Fibroblast of lung (primary cell): Measurements from ENCODE around the gene BLOC1S3.

Experiments used
- EZH2 ChIP-seq: IDR thresholded peaks from 2 replicates; pipeline ENCODE4 v1.5.1; 2012; ENCODE audit warnings: low read length, control low read depth, mild to moderate bottlenecking; ENCODE audit errors: missing control alignments
- TF ChIP-seq, protein P1 (sequence below), 2 donors: IDR thresholded peaks in 1 of 2; conservative IDR thresholded peaks in 1 of 2; 1 replicate in 1 of 2; 2 replicates in 1 of 2; pipeline ENCODE4 v1.5.1; 2011 to 2012; ENCODE audit warnings: low read length in 2 of 2, control low read depth in 1 of 2, inconsistent platforms in 1 of 2, low read depth in 1 of 2, mild to moderate bottlenecking in 1 of 2

DNA sequence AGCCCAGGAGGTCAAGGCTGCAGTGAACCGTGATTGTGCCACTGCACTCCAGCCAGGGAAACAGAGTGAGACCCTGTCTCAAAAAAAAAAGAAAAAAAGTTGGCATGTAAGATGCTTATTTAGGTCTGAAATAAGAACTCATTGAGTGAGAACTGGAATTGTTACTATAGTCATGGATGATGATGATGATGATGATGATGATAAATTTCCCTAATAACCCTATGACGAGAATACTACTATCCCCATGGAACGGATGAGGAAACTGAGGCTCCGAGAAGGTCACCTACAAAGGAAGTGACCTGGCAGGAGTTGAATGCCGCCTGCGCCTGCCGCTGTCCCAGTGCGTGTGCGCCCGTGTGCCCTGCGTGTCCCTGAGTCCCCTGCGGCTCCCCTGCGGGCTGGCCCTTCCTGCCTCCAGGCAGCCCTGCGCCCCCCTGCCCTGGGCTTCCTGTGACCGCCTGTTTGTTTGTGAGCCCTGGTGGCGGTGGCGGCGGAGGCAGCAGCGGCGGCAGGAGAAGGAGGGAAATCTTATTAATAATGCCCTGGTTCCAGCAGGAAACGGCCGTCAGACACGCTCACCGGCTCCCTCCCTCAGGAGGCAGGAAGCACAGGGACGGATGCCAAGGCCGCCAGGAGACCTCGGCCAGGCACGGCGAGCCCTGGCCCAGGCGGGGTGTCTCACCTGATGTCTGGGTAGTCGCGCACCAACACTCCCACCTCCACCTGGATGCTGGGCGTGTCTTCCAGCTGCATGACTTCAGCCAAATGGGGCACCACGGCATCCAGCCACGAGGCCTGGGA, 37.0 kb downstream of the BLOC1S3 start:
- TF ChIP-seq, protein P1, sequence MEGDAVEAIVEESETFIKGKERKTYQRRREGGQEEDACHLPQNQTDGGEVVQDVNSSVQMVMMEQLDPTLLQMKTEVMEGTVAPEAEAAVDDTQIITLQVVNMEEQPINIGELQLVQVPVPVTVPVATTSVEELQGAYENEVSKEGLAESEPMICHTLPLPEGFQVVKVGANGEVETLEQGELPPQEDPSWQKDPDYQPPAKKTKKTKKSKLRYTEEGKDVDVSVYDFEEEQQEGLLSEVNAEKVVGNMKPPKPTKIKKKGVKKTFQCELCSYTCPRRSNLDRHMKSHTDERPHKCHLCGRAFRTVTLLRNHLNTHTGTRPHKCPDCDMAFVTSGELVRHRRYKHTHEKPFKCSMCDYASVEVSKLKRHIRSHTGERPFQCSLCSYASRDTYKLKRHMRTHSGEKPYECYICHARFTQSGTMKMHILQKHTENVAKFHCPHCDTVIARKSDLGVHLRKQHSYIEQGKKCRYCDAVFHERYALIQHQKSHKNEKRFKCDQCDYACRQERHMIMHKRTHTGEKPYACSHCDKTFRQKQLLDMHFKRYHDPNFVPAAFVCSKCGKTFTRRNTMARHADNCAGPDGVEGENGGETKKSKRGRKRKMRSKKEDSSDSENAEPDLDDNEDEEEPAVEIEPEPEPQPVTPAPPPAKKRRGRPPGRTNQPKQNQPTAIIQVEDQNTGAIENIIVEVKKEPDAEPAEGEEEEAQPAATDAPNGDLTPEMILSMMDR (conservative IDR thresholded peaks at IDR 0.05 in 1 of 2, IDR thresholded peaks at IDR 0.05 in 1 of 2; ENCODE audit: low read depth in 1 of 2, low read length in 2 of 2), result no peak
- no peak for TF ChIP-seq EZH2
